Body of pancreas (tissue), 4 donors: ENCODE data around the gene SFRP4.

Experiments used
- POLR2A ChIP-seq, 3 donors: fragments of 450-650 bp; IDR thresholded peaks; one replicate each; pipeline ENCODE4 v1.6.1; 2016; ENCODE audit warnings: antibody characterized with exemption in 3 of 3, mild to moderate bottlenecking in 2 of 3
- TF ChIP-seq, protein P1 (sequence below), 7 experiments: fragments of 450-650 bp in 4 of 7; fragments of 200-600 bp in 3 of 7; sonication (generic) in 3 of 7; IDR thresholded peaks; one replicate each; pipeline ENCODE4 v1.5.1; 2016 to 2019; ENCODE audit warnings: antibody characterized with exemption in 7 of 7

DNA sequence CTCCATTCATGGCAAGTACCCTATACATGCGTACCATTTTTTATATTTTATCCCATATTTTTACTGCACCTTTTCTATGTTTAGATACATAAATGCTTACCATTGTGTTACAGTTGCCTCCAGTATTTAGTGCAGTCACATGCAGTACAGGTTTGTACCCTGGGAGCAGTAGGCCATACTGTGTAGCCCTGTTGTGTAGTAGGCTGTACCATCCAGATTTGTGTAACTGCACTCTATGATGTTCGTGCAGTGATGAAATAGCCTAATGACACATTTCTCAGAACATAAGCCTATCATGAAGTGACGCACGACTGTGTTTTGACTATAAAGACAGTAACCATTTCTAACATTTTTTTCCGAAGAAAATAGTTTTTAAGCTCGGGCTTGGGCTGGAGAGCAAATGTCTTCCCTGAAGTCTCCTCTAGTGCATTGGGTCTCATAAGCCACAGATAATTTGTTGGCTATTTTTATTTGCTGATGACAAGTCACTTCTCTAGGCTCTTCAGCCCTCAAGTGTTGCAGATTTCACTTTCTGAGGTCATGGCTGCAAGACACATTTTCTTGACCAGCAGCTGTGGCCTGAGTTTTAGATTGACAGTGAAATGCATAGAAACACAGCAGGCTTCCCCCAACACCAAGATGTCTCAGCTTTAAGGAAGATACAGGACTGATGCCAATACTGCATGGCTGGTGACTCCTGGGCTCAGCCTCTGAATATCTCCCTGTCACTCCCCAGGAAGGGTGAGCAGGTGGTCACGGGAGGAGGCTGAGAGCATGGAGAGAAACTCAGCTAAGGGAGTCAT, 30.7 kb upstream of the SFRP4 start:
- TF ChIP-seq, protein P1, sequence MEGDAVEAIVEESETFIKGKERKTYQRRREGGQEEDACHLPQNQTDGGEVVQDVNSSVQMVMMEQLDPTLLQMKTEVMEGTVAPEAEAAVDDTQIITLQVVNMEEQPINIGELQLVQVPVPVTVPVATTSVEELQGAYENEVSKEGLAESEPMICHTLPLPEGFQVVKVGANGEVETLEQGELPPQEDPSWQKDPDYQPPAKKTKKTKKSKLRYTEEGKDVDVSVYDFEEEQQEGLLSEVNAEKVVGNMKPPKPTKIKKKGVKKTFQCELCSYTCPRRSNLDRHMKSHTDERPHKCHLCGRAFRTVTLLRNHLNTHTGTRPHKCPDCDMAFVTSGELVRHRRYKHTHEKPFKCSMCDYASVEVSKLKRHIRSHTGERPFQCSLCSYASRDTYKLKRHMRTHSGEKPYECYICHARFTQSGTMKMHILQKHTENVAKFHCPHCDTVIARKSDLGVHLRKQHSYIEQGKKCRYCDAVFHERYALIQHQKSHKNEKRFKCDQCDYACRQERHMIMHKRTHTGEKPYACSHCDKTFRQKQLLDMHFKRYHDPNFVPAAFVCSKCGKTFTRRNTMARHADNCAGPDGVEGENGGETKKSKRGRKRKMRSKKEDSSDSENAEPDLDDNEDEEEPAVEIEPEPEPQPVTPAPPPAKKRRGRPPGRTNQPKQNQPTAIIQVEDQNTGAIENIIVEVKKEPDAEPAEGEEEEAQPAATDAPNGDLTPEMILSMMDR (IDR thresholded peaks at IDR 0.05): no peak
- TF ChIP-seq POLR2A (IDR thresholded peaks at IDR 0.05): no peak
